ENCODE measurements around the gene ENG.

The ENG gene

GRCh38 chr9:127869310-127870152, 15.1 kb upstream of the ENG start:
- TF ChIP-seq, protein P1, sequence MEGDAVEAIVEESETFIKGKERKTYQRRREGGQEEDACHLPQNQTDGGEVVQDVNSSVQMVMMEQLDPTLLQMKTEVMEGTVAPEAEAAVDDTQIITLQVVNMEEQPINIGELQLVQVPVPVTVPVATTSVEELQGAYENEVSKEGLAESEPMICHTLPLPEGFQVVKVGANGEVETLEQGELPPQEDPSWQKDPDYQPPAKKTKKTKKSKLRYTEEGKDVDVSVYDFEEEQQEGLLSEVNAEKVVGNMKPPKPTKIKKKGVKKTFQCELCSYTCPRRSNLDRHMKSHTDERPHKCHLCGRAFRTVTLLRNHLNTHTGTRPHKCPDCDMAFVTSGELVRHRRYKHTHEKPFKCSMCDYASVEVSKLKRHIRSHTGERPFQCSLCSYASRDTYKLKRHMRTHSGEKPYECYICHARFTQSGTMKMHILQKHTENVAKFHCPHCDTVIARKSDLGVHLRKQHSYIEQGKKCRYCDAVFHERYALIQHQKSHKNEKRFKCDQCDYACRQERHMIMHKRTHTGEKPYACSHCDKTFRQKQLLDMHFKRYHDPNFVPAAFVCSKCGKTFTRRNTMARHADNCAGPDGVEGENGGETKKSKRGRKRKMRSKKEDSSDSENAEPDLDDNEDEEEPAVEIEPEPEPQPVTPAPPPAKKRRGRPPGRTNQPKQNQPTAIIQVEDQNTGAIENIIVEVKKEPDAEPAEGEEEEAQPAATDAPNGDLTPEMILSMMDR (IDR thresholded peaks at IDR 0.05; ENCODE audit: poor library complexity, severe bottlenecking), result peak; percentile 86
- H3K36me3 ChIP-seq (ENCODE audit: low read depth), result peaks cover 4% of the 10 kb centered on the region; the same call in 1 of the 2 replicates
- H3K4me3 ChIP-seq (ENCODE audit: severe bottlenecking), result no peak overlapping the region
- no peaks in the 10 kb centered on the region for H3K27me3 ChIP-seq (ENCODE audit: insufficient read depth, poor library complexity, severe bottlenecking)
- no peak for DNase-seq (ENCODE audit: low spot score)
- no peaks in the 10 kb centered on the region for H3K9me3 ChIP-seq (ENCODE audit: severe bottlenecking)
- H3K27ac ChIP-seq (ENCODE audit: poor library complexity, severe bottlenecking), result no peak overlapping the region
- H3K4me1 ChIP-seq (ENCODE audit: insufficient read depth, poor library complexity, severe bottlenecking), result peaks cover 7% of the 10 kb centered on the region
- ATAC-seq (ENCODE audit: low read depth), result peak; percentile 87

- DNase-seq (ENCODE audit: low spot score), result no peak
- H3K36me3 ChIP-seq (ENCODE audit: low read depth), result peaks cover 4% of the 10 kb centered on the region; the same call in 1 of the 2 replicates
Measured at GRCh38 chr9:127868278-127868902, 13.9 kb upstream of the ENG start.

GRCh38 chr9:127867356-127868277, 13.2 kb upstream of the ENG start:
- no peak for ATAC-seq (ENCODE audit: low read depth)
- TF ChIP-seq, protein P1 (IDR thresholded peaks at IDR 0.05; ENCODE audit: poor library complexity, severe bottlenecking), result no peak
- Histone ChIP-seq H3K36me3 (ENCODE audit: low read depth) (peaks cover 4% of the 10 kb centered on the region; the same call in 1 of the 2 replicates), H3K4me3 (ENCODE audit: severe bottlenecking) (no peak overlapping the region), H3K9me3 (ENCODE audit: severe bottlenecking) (no peaks in the 10 kb centered on the region), H3K4me1 (ENCODE audit: insufficient read depth, poor library complexity, severe bottlenecking) (no peaks in the 10 kb centered on the region), H3K27ac (ENCODE audit: poor library complexity, severe bottlenecking) (no peak overlapping the region), H3K27me3 (ENCODE audit: insufficient read depth, poor library complexity, severe bottlenecking) (no peaks in the 10 kb centered on the region)
- DNase-seq (ENCODE audit: low spot score), result no peak

More at GRCh38 chr9:127868278-127868902, 13.9 kb upstream of the ENG start:
- TF ChIP-seq, protein P1 (IDR thresholded peaks at IDR 0.05; ENCODE audit: poor library complexity, severe bottlenecking), result no peak
- no peak overlapping the region for H3K27ac ChIP-seq (ENCODE audit: poor library complexity, severe bottlenecking)
- no peaks in the 10 kb centered on the region for H3K9me3 ChIP-seq (ENCODE audit: severe bottlenecking)
- no peaks in the 10 kb centered on the region for H3K27me3 ChIP-seq (ENCODE audit: insufficient read depth, poor library complexity, severe bottlenecking)
- H3K4me3 ChIP-seq (ENCODE audit: severe bottlenecking), result no peak overlapping the region
- no peak for ATAC-seq (ENCODE audit: low read depth)
- H3K4me1 ChIP-seq (ENCODE audit: insufficient read depth, poor library complexity, severe bottlenecking), result no peaks in the 10 kb centered on the region

GRCh38 chr9:127866535-127866934, 12.1 kb upstream of the ENG start:
- TF ChIP-seq, protein P1 (IDR thresholded peaks at IDR 0.05; ENCODE audit: poor library complexity, severe bottlenecking), result no peak
- Histone ChIP-seq H3K9me3 (ENCODE audit: severe bottlenecking) (no peaks in the 10 kb centered on the region), H3K36me3 (ENCODE audit: low read depth) (peaks cover 4% of the 10 kb centered on the region; the same call in 1 of the 2 replicates), H3K27ac (ENCODE audit: poor library complexity, severe bottlenecking) (no peak overlapping the region), H3K4me1 (ENCODE audit: insufficient read depth, poor library complexity, severe bottlenecking) (no peaks in the 10 kb centered on the region), H3K27me3 (ENCODE audit: insufficient read depth, poor library complexity, severe bottlenecking) (no peaks in the 10 kb centered on the region), H3K4me3 (ENCODE audit: severe bottlenecking) (no peak overlapping the region)
- DNase-seq (ENCODE audit: low spot score) (no peak), ATAC-seq (ENCODE audit: low read depth) (no peak)
